ENCODE results near the gene SKOR2. TPM values are rescaled to one million over a fixed set of nuclear protein-coding genes. Genes with fewer than 3 reads are reported as not detected.
"Not testable (repeated sequence)": the region's sequence is repeated elsewhere in the genome, so short reads cannot be mapped to it uniquely, and the experiment has no call there.

The SKOR2 gene
- total and polyA plus RNA-seq, 2 donors (not counting 1 experiment from before 2014, with no cell fraction given): not detected

DNA sequence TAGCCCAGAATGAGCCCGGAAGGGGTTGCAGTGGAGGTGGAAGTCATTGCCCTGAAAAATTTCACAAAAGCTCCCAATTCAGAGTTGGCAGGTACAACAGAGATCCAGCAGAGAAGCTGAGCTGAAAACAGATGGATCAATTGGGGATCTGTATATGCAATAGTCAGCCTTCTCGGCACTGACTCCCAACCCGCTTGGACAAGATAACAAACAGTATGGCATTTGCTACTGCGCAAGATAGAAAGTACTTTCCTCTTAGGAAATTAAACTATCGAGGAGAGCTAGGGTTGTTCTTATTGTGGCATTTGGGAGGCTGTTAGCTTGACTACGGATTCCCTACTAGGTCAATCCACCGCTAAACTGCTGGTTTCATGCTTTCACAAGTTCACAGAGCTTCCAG lies 63.7 kb downstream of the SKOR2 start:
- no peak for TF ChIP-seq EZH2 (IDR thresholded peaks at IDR 0.05; ENCODE audit: low read length, missing control alignments)
- TF ChIP-seq, protein P1, sequence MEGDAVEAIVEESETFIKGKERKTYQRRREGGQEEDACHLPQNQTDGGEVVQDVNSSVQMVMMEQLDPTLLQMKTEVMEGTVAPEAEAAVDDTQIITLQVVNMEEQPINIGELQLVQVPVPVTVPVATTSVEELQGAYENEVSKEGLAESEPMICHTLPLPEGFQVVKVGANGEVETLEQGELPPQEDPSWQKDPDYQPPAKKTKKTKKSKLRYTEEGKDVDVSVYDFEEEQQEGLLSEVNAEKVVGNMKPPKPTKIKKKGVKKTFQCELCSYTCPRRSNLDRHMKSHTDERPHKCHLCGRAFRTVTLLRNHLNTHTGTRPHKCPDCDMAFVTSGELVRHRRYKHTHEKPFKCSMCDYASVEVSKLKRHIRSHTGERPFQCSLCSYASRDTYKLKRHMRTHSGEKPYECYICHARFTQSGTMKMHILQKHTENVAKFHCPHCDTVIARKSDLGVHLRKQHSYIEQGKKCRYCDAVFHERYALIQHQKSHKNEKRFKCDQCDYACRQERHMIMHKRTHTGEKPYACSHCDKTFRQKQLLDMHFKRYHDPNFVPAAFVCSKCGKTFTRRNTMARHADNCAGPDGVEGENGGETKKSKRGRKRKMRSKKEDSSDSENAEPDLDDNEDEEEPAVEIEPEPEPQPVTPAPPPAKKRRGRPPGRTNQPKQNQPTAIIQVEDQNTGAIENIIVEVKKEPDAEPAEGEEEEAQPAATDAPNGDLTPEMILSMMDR (conservative IDR thresholded peaks at IDR 0.05 in 1 of 2, IDR thresholded peaks at IDR 0.05 in 1 of 2; ENCODE audit: low read depth in 1 of 2, low read length in 2 of 2): no peak
- no peaks in the 10 kb centered on the region for H3K36me3 ChIP-seq (ENCODE audit: control insufficient read depth, insufficient read depth, low read length)
- no peaks in the 10 kb centered on the region for H3K9me3 ChIP-seq (ENCODE audit: control insufficient read depth, insufficient read depth, low read depth, low read length)
- H3K4me1 ChIP-seq (ENCODE audit: control insufficient read depth, extremely low read depth, insufficient read depth, low read length): no peaks in the 10 kb centered on the region
- no peak overlapping the region for H2AFZ ChIP-seq (ENCODE audit: low read length)
- H3K9ac ChIP-seq (ENCODE audit: insufficient read depth, low read length): no peak overlapping the region
- H3K27me3 ChIP-seq (ENCODE audit: control insufficient read depth, insufficient read depth, low read length): no peaks in the 10 kb centered on the region
- H3K4me2 ChIP-seq (ENCODE audit: extremely low read depth, insufficient read depth, low read length): no peak overlapping the region
- DNase-seq (ENCODE audit: low read depth in 2 of 2): no peak
- no peak overlapping the region for H3K27ac ChIP-seq (ENCODE audit: insufficient read depth, low read length)
- no peaks in the 10 kb centered on the region for H3K79me2 ChIP-seq (ENCODE audit: control insufficient read depth, insufficient read depth, low read length)
- no peaks in the 10 kb centered on the region for H4K20me1 ChIP-seq (ENCODE audit: control insufficient read depth, extremely low read depth, insufficient read depth, low read length)
- H3K4me3 ChIP-seq (replicated peaks in 1 of 4; ENCODE audit: control extremely low read depth in 1 of 4, insufficient read depth in 1 of 4, low read depth in 3 of 4, low read length in 4 of 4): no peak overlapping the region

DNA sequence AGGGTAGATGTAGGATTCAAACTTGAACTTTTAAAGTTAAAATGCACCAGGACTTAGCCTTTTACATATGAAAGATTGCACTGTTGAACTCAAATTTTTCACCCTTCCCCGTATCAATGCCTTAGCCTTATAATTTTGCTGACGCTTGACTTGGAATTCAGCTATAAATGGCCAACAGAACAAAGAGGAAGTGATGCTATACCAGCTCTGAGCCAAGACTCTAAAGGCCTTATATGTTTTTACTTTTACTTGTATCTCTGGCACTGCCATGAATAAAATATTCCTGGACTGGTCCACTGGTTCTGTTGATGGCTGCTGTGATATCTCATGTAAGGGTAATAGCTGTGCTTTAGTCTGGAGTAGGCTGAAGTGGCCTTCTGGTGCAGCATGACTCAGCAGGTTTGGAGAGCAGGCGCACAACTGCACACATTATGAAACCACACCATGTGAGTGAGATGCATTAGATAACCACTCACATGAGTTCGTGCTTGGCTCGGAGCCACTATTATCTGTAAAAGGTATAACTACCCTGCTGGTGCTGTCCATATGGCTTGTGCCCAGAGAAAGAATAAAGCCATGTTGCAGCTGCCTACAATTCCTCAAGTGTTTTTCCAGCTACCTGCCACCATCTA lies 66.9 kb downstream of the SKOR2 start:
- no peak overlapping the region for H3K4me3 ChIP-seq (replicated peaks in 1 of 4; ENCODE audit: control extremely low read depth in 1 of 4, insufficient read depth in 1 of 4, low read depth in 3 of 4, low read length in 4 of 4)
- DNase-seq (ENCODE audit: low read depth in 2 of 2): peak; percentile 14 to 50

DNA sequence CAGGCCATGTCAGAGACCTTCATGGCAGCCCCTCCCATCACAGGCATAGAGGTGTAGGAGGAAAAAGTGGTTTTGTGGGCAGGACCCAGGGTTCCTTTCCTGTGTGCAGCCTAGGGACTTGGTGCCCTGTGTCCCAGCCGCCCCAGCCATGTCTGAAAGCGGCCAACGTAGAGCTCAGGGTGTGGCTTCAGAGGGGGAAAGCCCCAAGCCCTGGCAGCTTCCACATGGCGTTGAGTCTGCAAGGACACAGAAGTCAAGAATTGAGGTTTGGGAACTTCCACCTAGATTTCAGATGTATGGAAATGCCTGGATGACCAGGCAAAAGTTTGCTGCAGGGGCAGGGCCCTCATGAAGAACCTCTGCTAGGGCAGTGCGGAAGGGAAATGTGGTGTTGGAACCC lies 69.3 kb downstream of the SKOR2 start:
- H4K20me1 ChIP-seq (ENCODE audit: control insufficient read depth, extremely low read depth, insufficient read depth, low read length); H3K79me2 ChIP-seq (ENCODE audit: control insufficient read depth, insufficient read depth, low read length); H3K4me2 ChIP-seq (ENCODE audit: extremely low read depth, insufficient read depth, low read length); H3K27me3 ChIP-seq (ENCODE audit: control insufficient read depth, insufficient read depth, low read length); H2AFZ ChIP-seq (ENCODE audit: low read length); H3K9ac ChIP-seq (ENCODE audit: insufficient read depth, low read length); H3K9me3 ChIP-seq (ENCODE audit: control insufficient read depth, insufficient read depth, low read depth, low read length); H3K27ac ChIP-seq (ENCODE audit: insufficient read depth, low read length); H3K36me3 ChIP-seq (ENCODE audit: control insufficient read depth, insufficient read depth, low read length); DNase-seq (ENCODE audit: low read depth in 2 of 2); H3K4me3 ChIP-seq (replicated peaks in 1 of 4; ENCODE audit: control extremely low read depth in 1 of 4, insufficient read depth in 1 of 4, low read depth in 3 of 4, low read length in 4 of 4); H3K4me1 ChIP-seq (ENCODE audit: control insufficient read depth, extremely low read depth, insufficient read depth, low read length): not testable (repeated sequence)

More for the DNA sequence above, 66.9 kb downstream of the SKOR2 start:
- no peaks in the 10 kb centered on the region for H4K20me1 ChIP-seq (ENCODE audit: control insufficient read depth, extremely low read depth, insufficient read depth, low read length)
- H3K36me3 ChIP-seq (ENCODE audit: control insufficient read depth, insufficient read depth, low read length): no peaks in the 10 kb centered on the region
- no peaks in the 10 kb centered on the region for H3K79me2 ChIP-seq (ENCODE audit: control insufficient read depth, insufficient read depth, low read length)
- peaks cover 6% of the 10 kb centered on the region for H3K27me3 ChIP-seq (ENCODE audit: control insufficient read depth, insufficient read depth, low read length)
- H3K27ac ChIP-seq (ENCODE audit: insufficient read depth, low read length): no peak overlapping the region
- no peak overlapping the region for H3K9ac ChIP-seq (ENCODE audit: insufficient read depth, low read length)
- H2AFZ ChIP-seq (ENCODE audit: low read length): no peak overlapping the region
- TF ChIP-seq, protein P1 (conservative IDR thresholded peaks at IDR 0.05 in 1 of 2, IDR thresholded peaks at IDR 0.05 in 1 of 2; ENCODE audit: low read depth in 1 of 2, low read length in 2 of 2): no peak
- TF ChIP-seq EZH2 (IDR thresholded peaks at IDR 0.05; ENCODE audit: low read length, missing control alignments): no peak
- H3K4me1 ChIP-seq (ENCODE audit: control insufficient read depth, extremely low read depth, insufficient read depth, low read length): no peaks in the 10 kb centered on the region
- H3K9me3 ChIP-seq (ENCODE audit: control insufficient read depth, insufficient read depth, low read depth, low read length): no peaks in the 10 kb centered on the region
- H3K4me2 ChIP-seq (ENCODE audit: extremely low read depth, insufficient read depth, low read length): no peak overlapping the region

Measured in fibroblast of lung (primary cell).